ENCODE data around the gene NINL. TPM values are rescaled to one million over a fixed set of nuclear protein-coding genes. Genes with fewer than 3 reads are reported as not detected.

Gene NINL
- total and polyA plus RNA-seq, 2 of the 4 experiments (the other 2 are of a cell fraction) = 3.0 to 10.4 TPM

GRCh38 chr20:25504366-25505135 lies 80.8 kb downstream of the NINL start:
- H2AFZ ChIP-seq (replicated peaks; ENCODE audit: low read length, poor library complexity) = no peak overlapping the region
- H3K27ac ChIP-seq (ENCODE audit: insufficient read depth, low read length) = no peak overlapping the region
- no peak overlapping the region for H3K4me2 ChIP-seq (ENCODE audit: low read depth, low read length)
- H4K91ac ChIP-seq (ENCODE audit: insufficient read depth, low read depth, low read length) = no peak overlapping the region
- in situ Hi-C loops (cut with MboI; ENCODE audit: low sequenced_read_pairs) (loop anchor here (25.0 kb wide), 2 partner anchors 158 to 483 kb away; no protein-coding TSS in a partner anchor), intact Hi-C loops (cut with micrococcal nuclease) (no loop called here), dilution Hi-C loops (cut with HindIII; ENCODE audit: low sequenced_read_pairs, unreplicated experiment) (no loop called here)
- no peak overlapping the region for H3K4ac ChIP-seq (ENCODE audit: low read depth, low read length)
- no peak overlapping the region for H4K8ac ChIP-seq (ENCODE audit: low read depth in 2 of 2, low read length in 2 of 2)
- CTCF ChIA-PET = no interaction called here
- 0 out of 4 replicates have a peak, but pooled peaks cover 0 to 4% of the 10 kb centered on the region in 2 experiments for H3K79me1 ChIP-seq (ENCODE audit: low read depth in 1 of 2, low read length in 2 of 2)
- H2BK15ac ChIP-seq (ENCODE audit: low read depth, low read length) = no peak overlapping the region
- H2AK9ac ChIP-seq (replicated peaks; ENCODE audit: low read depth, low read length, poor library complexity) = no peak overlapping the region
- H3K9me3 ChIP-seq (ENCODE audit: control insufficient read depth, insufficient read depth, low read length) = no peaks in the 10 kb centered on the region
- H3K56ac ChIP-seq (ENCODE audit: extremely low read depth, insufficient read depth, low read length) = no peak overlapping the region
- H3K9ac ChIP-seq (ENCODE audit: low read depth, low read length) = no peak overlapping the region
- H4K20me1 ChIP-seq (ENCODE audit: insufficient read depth, low read length) = no peaks in the 10 kb centered on the region; the same call in 1 of the 2 replicates
- no TSS peak for BruUV-seq (replicated peaks)
- H3K27me3 ChIP-seq (ENCODE audit: control insufficient read depth, insufficient read depth, low read length) = no peaks in the 10 kb centered on the region
- no peak for ATAC-seq (ENCODE audit: low read depth)
- no peak overlapping the region for H3K14ac ChIP-seq (replicated peaks; ENCODE audit: low read depth, low read length)
- H3K9me1 ChIP-seq (ENCODE audit: insufficient read depth, low read length) = peaks cover 11% of the 10 kb centered on the region
- no peak overlapping the region for H2BK5ac ChIP-seq (ENCODE audit: low read depth, low read length, poor library complexity, severe bottlenecking)
- peaks cover 10% of the 10 kb centered on the region for H3K4me1 ChIP-seq (ENCODE audit: control insufficient read depth, insufficient read depth, low read length)
- no peak overlapping the region for H2AK5ac ChIP-seq (ENCODE audit: low read depth, low read length)
- POLR2A ChIA-PET (ENCODE audit: unreplicated experiment) = no interaction called here
- H2BK120ac ChIP-seq (ENCODE audit: low read depth, low read length) = no peak overlapping the region
- H3K4me3 ChIP-seq (ENCODE audit: insufficient read depth, low read depth, low read length) = no peak overlapping the region
- no peak overlapping the region for H3K23ac ChIP-seq (ENCODE audit: low read depth, low read length)
- peaks cover 30% of the 10 kb centered on the region for H3K36me3 ChIP-seq (ENCODE audit: control insufficient read depth, insufficient read depth, low read length)
- no peak overlapping the region for H3K18ac ChIP-seq (ENCODE audit: low read depth, low read length)
- DNase-seq = no peak
- 97% methylated on average over 6 of the region's 15 CpGs; no CpG with 5 or more reads in 1 of the 2 experiments for WGBS, 2 experiments (ENCODE audit: extremely low coverage in 2 of 2, insufficient read length in 1 of 2)
- no peak overlapping the region for H2BK20ac ChIP-seq (ENCODE audit: low read depth, low read length)
- no peak overlapping the region for H4K5ac ChIP-seq (ENCODE audit: low read depth, low read length)
- TF ChIP-seq SMC3 (IDR thresholded peaks at IDR 0.05; ENCODE audit: low read depth, low read length) (no peak), USF2 (IDR thresholded peaks at IDR 0.05; ENCODE audit: low read depth, low read length) (no peak), CHD1 (IDR thresholded peaks at IDR 0.05; ENCODE audit: low read depth, low read length) (no peak), RFX5 (IDR thresholded peaks at IDR 0.05; ENCODE audit: low read depth, low read length) (no peak), NFE2L2 (IDR thresholded peaks at IDR 0.05; ENCODE audit: low read depth, low read length) (no peak), CTCF (conservative IDR thresholded peaks at IDR 0.05; ENCODE audit: low read depth, low read length) (no peak), RAD21 (IDR thresholded peaks at IDR 0.05; ENCODE audit: low read length) (no peak), RCOR1 (IDR thresholded peaks at IDR 0.05; ENCODE audit: insufficient replicate concordance, low read length) (no peak), BHLHE40 (IDR thresholded peaks at IDR 0.05; ENCODE audit: low read depth, low read length) (no peak), FOS (IDR thresholded peaks at IDR 0.05; ENCODE audit: low read depth, low read length) (no peak), MAFK (IDR thresholded peaks at IDR 0.05; ENCODE audit: low read depth, low read length) (no peak), ELK1 (IDR thresholded peaks at IDR 0.05; ENCODE audit: borderline replicate concordance, low read depth, low read length) (no peak), MXI1 (IDR thresholded peaks at IDR 0.05; ENCODE audit: borderline replicate concordance, low read depth, low read length) (no peak), CEBPB (IDR thresholded peaks at IDR 0.05; ENCODE audit: low read depth, low read length) (no peak), POLR2A (IDR thresholded peaks at IDR 0.05; ENCODE audit: low read depth, low read length) (no peak)
